ENCODE results near the gene OR10A4.

DNA sequence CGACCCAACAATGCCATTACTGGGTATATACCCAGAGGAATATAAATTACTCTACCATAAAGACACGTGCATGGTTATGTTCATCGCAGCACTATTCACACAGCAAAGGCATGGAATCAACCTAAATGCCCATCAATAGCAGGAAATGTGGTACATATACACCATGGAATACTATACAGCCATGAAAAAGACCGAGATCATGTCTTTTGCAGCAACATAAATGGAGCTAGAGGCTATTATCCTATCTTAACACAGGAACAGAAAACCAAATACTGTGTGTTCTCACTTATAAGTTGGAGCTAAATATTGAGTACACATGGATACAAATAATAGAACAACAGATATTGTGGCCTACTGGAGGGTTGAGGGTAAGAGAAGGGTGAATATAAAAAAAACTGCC is 12.4 kb downstream of the OR10A4 start:
- TF ChIP-seq GATA2 (IDR thresholded peaks at IDR 0.05; ENCODE audit: low read depth, low read length) (no peak), GATA3 (IDR thresholded peaks at IDR 0.05; ENCODE audit: low read depth, low read length) (no peak)
